ENCODE data around the gene ADARB2.
"Not testable (repeated sequence)": the region's sequence is repeated elsewhere in the genome, so short reads cannot be mapped to it uniquely, and the experiment has no call there.

DNA sequence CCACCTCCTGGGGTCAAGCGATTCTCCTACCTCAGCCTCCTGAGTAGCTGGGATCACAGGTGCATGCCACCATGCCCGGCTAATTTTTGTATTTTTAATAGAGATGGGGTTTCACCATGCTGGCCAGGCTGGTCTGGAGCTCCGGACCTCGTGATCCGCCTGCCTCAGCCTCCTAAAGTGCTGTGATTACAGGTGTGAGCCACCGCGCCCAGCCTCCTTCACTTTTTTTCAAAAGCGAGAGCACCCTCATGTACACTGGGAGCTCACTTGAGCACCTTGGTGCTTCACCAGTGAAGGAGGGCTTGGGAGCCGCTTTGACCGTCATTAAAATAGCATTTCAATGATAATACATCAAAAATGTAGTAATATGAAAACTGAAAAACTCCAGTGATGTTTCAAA lies 578.8 kb downstream of the ADARB2 start:
- TF ChIP-seq, protein P1, sequence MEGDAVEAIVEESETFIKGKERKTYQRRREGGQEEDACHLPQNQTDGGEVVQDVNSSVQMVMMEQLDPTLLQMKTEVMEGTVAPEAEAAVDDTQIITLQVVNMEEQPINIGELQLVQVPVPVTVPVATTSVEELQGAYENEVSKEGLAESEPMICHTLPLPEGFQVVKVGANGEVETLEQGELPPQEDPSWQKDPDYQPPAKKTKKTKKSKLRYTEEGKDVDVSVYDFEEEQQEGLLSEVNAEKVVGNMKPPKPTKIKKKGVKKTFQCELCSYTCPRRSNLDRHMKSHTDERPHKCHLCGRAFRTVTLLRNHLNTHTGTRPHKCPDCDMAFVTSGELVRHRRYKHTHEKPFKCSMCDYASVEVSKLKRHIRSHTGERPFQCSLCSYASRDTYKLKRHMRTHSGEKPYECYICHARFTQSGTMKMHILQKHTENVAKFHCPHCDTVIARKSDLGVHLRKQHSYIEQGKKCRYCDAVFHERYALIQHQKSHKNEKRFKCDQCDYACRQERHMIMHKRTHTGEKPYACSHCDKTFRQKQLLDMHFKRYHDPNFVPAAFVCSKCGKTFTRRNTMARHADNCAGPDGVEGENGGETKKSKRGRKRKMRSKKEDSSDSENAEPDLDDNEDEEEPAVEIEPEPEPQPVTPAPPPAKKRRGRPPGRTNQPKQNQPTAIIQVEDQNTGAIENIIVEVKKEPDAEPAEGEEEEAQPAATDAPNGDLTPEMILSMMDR (IDR thresholded peaks at IDR 0.05 in 2 of 3, conservative IDR thresholded peaks at IDR 0.05 in 1 of 3; ENCODE audit: control insufficient read depth in 2 of 3, extremely low read depth in 1 of 3, insufficient read depth in 1 of 3, low read depth in 3 of 3, low read length in 3 of 3): not testable (repeated sequence)
- TF ChIP-seq NFYA (IDR thresholded peaks at IDR 0.05; ENCODE audit: borderline replicate concordance, low read depth, low read length); CEBPB (IDR thresholded peaks at IDR 0.05; ENCODE audit: borderline replicate concordance in 1 of 2, low read depth in 2 of 2, low read length in 2 of 2): not testable (repeated sequence)

All from GM12878 (cell line).